DOHH2 (cell line): ENCODE measurements around the gene GEMIN7.

Source experiments
- EZH2phosphoT487 ChIP-seq: fragments of 200-600 bp; sonication (generic); IDR thresholded peaks from 2 replicates; pipeline ENCODE4 v1.6.1; 2017; ENCODE audit warnings: borderline replicate concordance, mild to moderate bottlenecking, antibody characterized with exemption, low read length, moderate library complexity, mixed read lengths
- TF ChIP-seq, protein P1 (sequence below): fragments of 200-600 bp; sonication (generic); IDR thresholded peaks from one replicate; pipeline ENCODE4 v1.5.1; 2014; ENCODE audit warnings: antibody characterized with exemption, mild to moderate bottlenecking, low read depth, low read length; ENCODE audit not compliant: poor library complexity, severe bottlenecking

DNA sequence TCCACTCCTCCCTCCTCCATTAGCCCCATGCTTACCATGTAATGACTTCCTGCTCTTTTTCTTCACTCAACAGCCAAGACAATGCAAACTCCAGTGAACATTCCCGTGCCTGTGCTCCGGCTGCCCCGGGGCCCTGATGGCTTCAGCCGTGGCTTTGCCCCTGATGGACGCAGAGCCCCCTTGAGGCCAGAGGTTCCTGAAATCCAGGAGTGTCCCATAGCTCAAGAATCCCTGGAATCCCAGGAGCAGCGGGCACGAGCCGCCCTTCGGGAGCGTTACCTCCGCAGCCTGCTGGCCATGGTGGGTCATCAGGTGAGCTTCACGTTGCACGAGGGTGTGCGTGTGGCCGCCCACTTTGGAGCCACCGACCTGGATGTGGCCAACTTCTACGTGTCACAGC, 11.0 kb downstream of the GEMIN7 start:
- TF ChIP-seq EZH2phosphoT487, result no peak
- TF ChIP-seq, protein P1, sequence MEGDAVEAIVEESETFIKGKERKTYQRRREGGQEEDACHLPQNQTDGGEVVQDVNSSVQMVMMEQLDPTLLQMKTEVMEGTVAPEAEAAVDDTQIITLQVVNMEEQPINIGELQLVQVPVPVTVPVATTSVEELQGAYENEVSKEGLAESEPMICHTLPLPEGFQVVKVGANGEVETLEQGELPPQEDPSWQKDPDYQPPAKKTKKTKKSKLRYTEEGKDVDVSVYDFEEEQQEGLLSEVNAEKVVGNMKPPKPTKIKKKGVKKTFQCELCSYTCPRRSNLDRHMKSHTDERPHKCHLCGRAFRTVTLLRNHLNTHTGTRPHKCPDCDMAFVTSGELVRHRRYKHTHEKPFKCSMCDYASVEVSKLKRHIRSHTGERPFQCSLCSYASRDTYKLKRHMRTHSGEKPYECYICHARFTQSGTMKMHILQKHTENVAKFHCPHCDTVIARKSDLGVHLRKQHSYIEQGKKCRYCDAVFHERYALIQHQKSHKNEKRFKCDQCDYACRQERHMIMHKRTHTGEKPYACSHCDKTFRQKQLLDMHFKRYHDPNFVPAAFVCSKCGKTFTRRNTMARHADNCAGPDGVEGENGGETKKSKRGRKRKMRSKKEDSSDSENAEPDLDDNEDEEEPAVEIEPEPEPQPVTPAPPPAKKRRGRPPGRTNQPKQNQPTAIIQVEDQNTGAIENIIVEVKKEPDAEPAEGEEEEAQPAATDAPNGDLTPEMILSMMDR, result no peak
